BJ (cell line): ENCODE data around the gene RAD23A. TPM values are rescaled to one million over a fixed set of nuclear protein-coding genes. Genes with fewer than 3 reads are reported as not detected.

Experiments
- CTCF ChIA-PET: fragments of 350-600 bp; formaldehyde crosslinking; extraction: SDS; loops from one replicate; lab custom pipeline; 2021; ENCODE audit warnings: antibody characterized with exemption, inconsistent platforms; lab: Yijun Ruan, JAX
- POLR2A ChIA-PET: fragments of 300-600 bp; sonication (Branson Sonifier 250); formaldehyde crosslinking; extraction: SDS; loops from one replicate; lab custom pipeline; 2021; ENCODE audit warnings: antibody characterized with exemption; lab: Charles Lee
- DNase-seq: peaks from one replicate; pipeline ENCODE4 v3.0.0-alpha.2; 2011; ENCODE audit warnings: low read depth
- H3K27me3 ChIP-seq: 2 replicates; pipeline ENCODE4 v1.6.0; 2011; ENCODE audit warnings: low read length; ENCODE audit not compliant: control insufficient read depth, insufficient read depth
- H3K36me3 ChIP-seq: 2 replicates; pipeline ENCODE4 v1.5.1; 2011; ENCODE audit warnings: low read length; ENCODE audit not compliant: control insufficient read depth, insufficient read depth
- H3K4me3 ChIP-seq: 2 replicates; pipeline ENCODE4 v1.5.1; 2011; ENCODE audit warnings: low read depth, mild to moderate bottlenecking, control low read depth, low read length
- polyA plus RNA-seq: library from polyadenylated mRNA; depleted of rRNA; stranded (reverse); fragments of >200 nt; gene quantifications from 2 replicates; pipeline ENCODE4 v1.2.3, GENCODE V29; 2011
- TF ChIP-seq, protein P1 (sequence below): IDR thresholded peaks from 2 replicates; pipeline ENCODE4 v1.5.1; 2011; ENCODE audit warnings: low read depth, mild to moderate bottlenecking, control low read depth, inconsistent platforms, low read length, moderate library complexity; ENCODE audit not compliant: insufficient read depth

Gene RAD23A
- polyA plus RNA-seq, 1 experiment: 75.1 TPM

- CTCF ChIA-PET: interaction anchor here (0.6 to 2.9 kb wide), 5 partner anchors 19 to 98 kb away, joined by 3 to 10 read pairs (median 5); no protein-coding TSS in a partner anchor
- peaks cover 9% of the 10 kb centered on the region for H3K36me3 ChIP-seq
- no peaks in the 10 kb centered on the region for H3K27me3 ChIP-seq
- DNase-seq: no peak
- POLR2A ChIA-PET: no interaction called here
- TF ChIP-seq, protein P1, sequence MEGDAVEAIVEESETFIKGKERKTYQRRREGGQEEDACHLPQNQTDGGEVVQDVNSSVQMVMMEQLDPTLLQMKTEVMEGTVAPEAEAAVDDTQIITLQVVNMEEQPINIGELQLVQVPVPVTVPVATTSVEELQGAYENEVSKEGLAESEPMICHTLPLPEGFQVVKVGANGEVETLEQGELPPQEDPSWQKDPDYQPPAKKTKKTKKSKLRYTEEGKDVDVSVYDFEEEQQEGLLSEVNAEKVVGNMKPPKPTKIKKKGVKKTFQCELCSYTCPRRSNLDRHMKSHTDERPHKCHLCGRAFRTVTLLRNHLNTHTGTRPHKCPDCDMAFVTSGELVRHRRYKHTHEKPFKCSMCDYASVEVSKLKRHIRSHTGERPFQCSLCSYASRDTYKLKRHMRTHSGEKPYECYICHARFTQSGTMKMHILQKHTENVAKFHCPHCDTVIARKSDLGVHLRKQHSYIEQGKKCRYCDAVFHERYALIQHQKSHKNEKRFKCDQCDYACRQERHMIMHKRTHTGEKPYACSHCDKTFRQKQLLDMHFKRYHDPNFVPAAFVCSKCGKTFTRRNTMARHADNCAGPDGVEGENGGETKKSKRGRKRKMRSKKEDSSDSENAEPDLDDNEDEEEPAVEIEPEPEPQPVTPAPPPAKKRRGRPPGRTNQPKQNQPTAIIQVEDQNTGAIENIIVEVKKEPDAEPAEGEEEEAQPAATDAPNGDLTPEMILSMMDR: no peak
- peak overlapping the region; percentile 79 for H3K4me3 ChIP-seq
These were observed 50.1 kb downstream of the RAD23A start for GRCh38 chr19:12995596-12996405.

- POLR2A ChIA-PET: interaction anchor here (0.6 kb wide), 1 partner anchor 67 kb away, joined by 3 read pairs; no protein-coding TSS in a partner anchor
- H3K36me3 ChIP-seq: peaks cover 9% of the 10 kb centered on the region
- DNase-seq: no peak
- H3K27me3 ChIP-seq: no peaks in the 10 kb centered on the region
- CTCF ChIA-PET: interaction anchor here (0.6 to 2.9 kb wide), 10 partner anchors 10 to 97 kb away, joined by 3 to 10 read pairs (median 3); no protein-coding TSS in a partner anchor
- TF ChIP-seq, protein P1: peak; percentile 10; the same call in 1 of the 2 replicates
- peak overlapping the region; percentile 79 for H3K4me3 ChIP-seq
These were observed 50.9 kb downstream of the RAD23A start for GRCh38 chr19:12996406-12997094.

- TF ChIP-seq, protein P1: no peak
- H3K4me3 ChIP-seq: peak overlapping the region; percentile 79
- CTCF ChIA-PET: interaction anchor here (0.8 to 2.9 kb wide), 7 partner anchors 9 to 96 kb away, joined by 3 to 10 read pairs (median 3); no protein-coding TSS in a partner anchor
- peaks cover 9% of the 10 kb centered on the region for H3K36me3 ChIP-seq
- POLR2A ChIA-PET: interaction anchor here (0.6 kb wide), 1 partner anchor 66 kb away, joined by 3 read pairs; no protein-coding TSS in a partner anchor
- no peak for DNase-seq
- H3K27me3 ChIP-seq: no peaks in the 10 kb centered on the region
These were observed 51.7 kb downstream of the RAD23A start for GRCh38 chr19:12997179-12997966.

GRCh38 chr19:12997967-12998940 lies 52.6 kb downstream of the RAD23A start:
- ChIA-PET CTCF (interaction anchor here (0.7 to 3.0 kb wide), 5 partner anchors 8 to 95 kb away, joined by 3 to 10 read pairs (median 5); no protein-coding TSS in a partner anchor), POLR2A (no interaction called here)
- H3K4me3 ChIP-seq: no peak overlapping the region
- H3K27me3 ChIP-seq: no peaks in the 10 kb centered on the region
- TF ChIP-seq, protein P1: no peak
- H3K36me3 ChIP-seq: peaks cover 9% of the 10 kb centered on the region
- no peak for DNase-seq
